VCaP (cell line): Measurements from ENCODE around the gene RNF181.

Source experiments
- H3K27ac ChIP-seq: fragments of 450-650 bp; 2 replicates; pipeline ENCODE4 v1.5.1; 2017
- CTCF ChIP-seq: fragments of 450-650 bp; conservative IDR thresholded peaks from 2 replicates; pipeline ENCODE4 v1.5.1; 2017; ENCODE audit warnings: mild to moderate bottlenecking, moderate library complexity

The RNF181 gene

GRCh38 chr2:85584857-85585780 lies 10.4 kb upstream of the RNF181 start:
- no peak overlapping the region for H3K27ac ChIP-seq
- TF ChIP-seq CTCF, result no peak

- no peak overlapping the region for H3K27ac ChIP-seq
- no peak for TF ChIP-seq CTCF
These were observed 9.8 kb upstream of the RNF181 start for GRCh38 chr2:85585781-85586105.

- H3K27ac ChIP-seq, result no peak overlapping the region
- TF ChIP-seq CTCF, result no peak
These were observed 7.3 kb upstream of the RNF181 start for GRCh38 chr2:85588236-85588635.

- H3K27ac ChIP-seq, result no peak overlapping the region
- no peak for TF ChIP-seq CTCF
These were observed 6.9 kb upstream of the RNF181 start for GRCh38 chr2:85588645-85589044.

GRCh38 chr2:85589181-85589580 lies 6.4 kb upstream of the RNF181 start:
- H3K27ac ChIP-seq, result no peak overlapping the region
- no peak for TF ChIP-seq CTCF

GRCh38 chr2:85589982-85590791 lies 5.4 kb upstream of the RNF181 start:
- 0 out of 2 replicates have a peak overlapping the region, but pooled peaks have one; percentile 2 for H3K27ac ChIP-seq
- TF ChIP-seq CTCF, result no peak

GRCh38 chr2:85590950-85591349 lies 4.6 kb upstream of the RNF181 start:
- no peak for TF ChIP-seq CTCF
- H3K27ac ChIP-seq, result no peak overlapping the region
